ENCODE measurements around the gene PERCC1. TPM values are rescaled to one million over a fixed set of nuclear protein-coding genes. Genes with fewer than 3 reads are reported as not detected.

PERCC1 gene
- total RNA-seq, 2 experiments from 2014 or later: not detected

GRCh38 chr16:1429012-1429411 is 1.9 kb upstream of the PERCC1 start:
- Histone ChIP-seq H3K9me2 (ENCODE audit: insufficient read depth, low read length) (no peaks in the 10 kb centered on the region), H3K4me3 (ENCODE audit: low read depth, low read length, poor library complexity, severe bottlenecking) (no peak overlapping the region), H3K27ac (ENCODE audit: low read depth, low read length, poor library complexity, severe bottlenecking) (no peak overlapping the region), H3K79me2 (ENCODE audit: insufficient read depth, low read depth, low read length) (no peaks in the 10 kb centered on the region), H3K4me1 (ENCODE audit: insufficient read depth, low read length, poor library complexity, severe bottlenecking) (peaks cover 4% of the 10 kb centered on the region), H3K36me3 (ENCODE audit: insufficient read depth, low read length) (no peaks in the 10 kb centered on the region), H3K4me2 (ENCODE audit: low read length) (no peak overlapping the region), H3K9me3 (ENCODE audit: low read length) (no peaks in the 10 kb centered on the region), H4K20me1 (ENCODE audit: insufficient read depth, low read length) (no peaks in the 10 kb centered on the region), H2AFZ (ENCODE audit: low read length) (no peak overlapping the region)
- TF ChIP-seq CTCF (conservative IDR thresholded peaks at IDR 0.05; ENCODE audit: low read length): no peak
- intact Hi-C loops (cut with micrococcal nuclease; ENCODE audit: unreplicated experiment): loop anchor here (10.0 kb wide), 1 partner anchor 186 kb away; the partner anchor contains the start of genes CRAMP1 and IFT140
- POLR2A ChIA-PET: no interaction called here
- CTCF ChIA-PET (ENCODE audit: unreplicated experiment): interaction anchor here (0.7 kb wide), 1 partner anchor 648 kb away, joined by 6 read pairs; no protein-coding TSS in a partner anchor
- DNase-seq (ENCODE audit: low spot score): no peak
- no TSS peak for BruUV-seq (replicated peaks)

GRCh38 chr16:1429631-1430030 is 1.2 kb upstream of the PERCC1 start:
- Histone ChIP-seq H3K4me2 (ENCODE audit: low read length) (no peak overlapping the region), H3K4me3 (ENCODE audit: low read depth, low read length, poor library complexity, severe bottlenecking) (no peak overlapping the region), H3K9me3 (ENCODE audit: low read length) (no peaks in the 10 kb centered on the region), H3K36me3 (ENCODE audit: insufficient read depth, low read length) (no peaks in the 10 kb centered on the region), H3K27ac (ENCODE audit: low read depth, low read length, poor library complexity, severe bottlenecking) (no peak overlapping the region), H4K20me1 (ENCODE audit: insufficient read depth, low read length) (no peaks in the 10 kb centered on the region), H3K4me1 (ENCODE audit: insufficient read depth, low read length, poor library complexity, severe bottlenecking) (peaks cover 4% of the 10 kb centered on the region), H3K9me2 (ENCODE audit: insufficient read depth, low read length) (no peaks in the 10 kb centered on the region), H3K79me2 (ENCODE audit: insufficient read depth, low read depth, low read length) (no peaks in the 10 kb centered on the region), H2AFZ (ENCODE audit: low read length) (no peak overlapping the region)
- intact Hi-C loops (cut with micrococcal nuclease; ENCODE audit: unreplicated experiment): loop anchor here (10.0 kb wide), 1 partner anchor 185 kb away; the partner anchor contains the start of genes CRAMP1 and IFT140
- TF ChIP-seq EZH2phosphoT487 (IDR thresholded peaks at IDR 0.05; ENCODE audit: borderline replicate concordance, low read depth, low read length): no peak
- POLR2A ChIA-PET: no interaction called here
- no TSS peak for BruUV-seq (replicated peaks)
- DNase-seq (ENCODE audit: low spot score): no peak
- CTCF ChIA-PET (ENCODE audit: unreplicated experiment): interaction anchor here (0.7 kb wide), 1 partner anchor 647 kb away, joined by 6 read pairs; no protein-coding TSS in a partner anchor

DNA sequence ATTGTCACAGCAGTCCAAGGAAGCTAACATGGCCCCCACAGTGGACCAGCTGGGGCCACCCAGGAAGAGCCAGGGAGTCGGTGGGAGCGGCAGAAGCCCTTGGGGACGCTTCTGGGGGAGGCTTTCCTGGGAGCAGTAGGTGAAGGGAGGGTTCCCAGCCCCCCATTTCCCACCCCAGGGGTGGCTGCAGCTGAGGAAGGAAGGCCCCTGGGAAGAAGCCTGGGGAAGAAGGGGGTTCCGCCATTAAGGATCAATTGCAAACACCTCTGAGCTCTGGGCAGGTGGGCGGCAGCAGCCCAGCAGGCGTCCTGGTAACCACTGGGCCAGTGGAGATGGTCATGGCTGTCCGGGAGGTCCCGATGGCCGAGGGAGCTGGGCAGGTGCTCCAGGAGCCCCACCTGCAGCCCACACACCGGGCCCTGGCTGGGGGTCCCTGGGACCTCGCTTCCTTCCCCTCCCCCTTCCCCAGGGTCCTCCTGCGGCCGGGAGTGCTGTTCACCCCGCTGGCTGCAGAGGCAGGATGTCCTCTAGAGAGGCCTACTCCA is 592 bp upstream of the PERCC1 start:
- H3K27ac ChIP-seq (ENCODE audit: low read depth, low read length, poor library complexity, severe bottlenecking): no peak overlapping the region
- peaks cover 4% of the 10 kb centered on the region for H3K4me1 ChIP-seq (ENCODE audit: insufficient read depth, low read length, poor library complexity, severe bottlenecking)
- no peaks in the 10 kb centered on the region for H3K9me2 ChIP-seq (ENCODE audit: insufficient read depth, low read length)
- no peak overlapping the region for H3K4me3 ChIP-seq (ENCODE audit: low read depth, low read length, poor library complexity, severe bottlenecking)
- no peak for DNase-seq (ENCODE audit: low spot score)
- no peak overlapping the region for H3K4me2 ChIP-seq (ENCODE audit: low read length)
- no peaks in the 10 kb centered on the region for H3K79me2 ChIP-seq (ENCODE audit: insufficient read depth, low read depth, low read length)
- POLR2A ChIA-PET: no interaction called here
- H3K36me3 ChIP-seq (ENCODE audit: insufficient read depth, low read length): no peaks in the 10 kb centered on the region
- CTCF ChIA-PET (ENCODE audit: unreplicated experiment): no interaction called here
- H4K20me1 ChIP-seq (ENCODE audit: insufficient read depth, low read length): no peaks in the 10 kb centered on the region
- H3K9me3 ChIP-seq (ENCODE audit: low read length): no peaks in the 10 kb centered on the region
- TF ChIP-seq EZH2phosphoT487 (IDR thresholded peaks at IDR 0.05; ENCODE audit: borderline replicate concordance, low read depth, low read length): no peak
- TF ChIP-seq CTCF (conservative IDR thresholded peaks at IDR 0.05; ENCODE audit: low read length): no peak
- no peak overlapping the region for H2AFZ ChIP-seq (ENCODE audit: low read length)
- no TSS peak for BruUV-seq (replicated peaks)
- intact Hi-C loops (cut with micrococcal nuclease; ENCODE audit: unreplicated experiment): no loop called here

All from OCI-LY7 (cell line).